C4-2B (cell line): Measurements from ENCODE around the gene KLHL18.

Source experiments
- ZFX ChIP-seq: fragments of 450-650 bp; IDR thresholded peaks from 2 replicates; pipeline ENCODE4 v1.6.1; 2017
- TF ChIP-seq, protein P1 (sequence below): fragments of 450-650 bp; conservative IDR thresholded peaks from 2 replicates; pipeline ENCODE4 v1.5.1; 2017; ENCODE audit warnings: mild to moderate bottlenecking

GRCh38 chr3:47283193-47283537, 421 bp downstream of the KLHL18 start:
- TF ChIP-seq, protein P1, sequence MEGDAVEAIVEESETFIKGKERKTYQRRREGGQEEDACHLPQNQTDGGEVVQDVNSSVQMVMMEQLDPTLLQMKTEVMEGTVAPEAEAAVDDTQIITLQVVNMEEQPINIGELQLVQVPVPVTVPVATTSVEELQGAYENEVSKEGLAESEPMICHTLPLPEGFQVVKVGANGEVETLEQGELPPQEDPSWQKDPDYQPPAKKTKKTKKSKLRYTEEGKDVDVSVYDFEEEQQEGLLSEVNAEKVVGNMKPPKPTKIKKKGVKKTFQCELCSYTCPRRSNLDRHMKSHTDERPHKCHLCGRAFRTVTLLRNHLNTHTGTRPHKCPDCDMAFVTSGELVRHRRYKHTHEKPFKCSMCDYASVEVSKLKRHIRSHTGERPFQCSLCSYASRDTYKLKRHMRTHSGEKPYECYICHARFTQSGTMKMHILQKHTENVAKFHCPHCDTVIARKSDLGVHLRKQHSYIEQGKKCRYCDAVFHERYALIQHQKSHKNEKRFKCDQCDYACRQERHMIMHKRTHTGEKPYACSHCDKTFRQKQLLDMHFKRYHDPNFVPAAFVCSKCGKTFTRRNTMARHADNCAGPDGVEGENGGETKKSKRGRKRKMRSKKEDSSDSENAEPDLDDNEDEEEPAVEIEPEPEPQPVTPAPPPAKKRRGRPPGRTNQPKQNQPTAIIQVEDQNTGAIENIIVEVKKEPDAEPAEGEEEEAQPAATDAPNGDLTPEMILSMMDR, result no peak
- TF ChIP-seq ZFX, result no peak
